Right atrium auricular region (tissue), 2 donors: ENCODE measurements around the gene PDIA6. TPM values are rescaled to one million over a fixed set of nuclear protein-coding genes. Genes with fewer than 3 reads are reported as not detected.
"Not testable (repeated sequence)": the region's sequence is repeated elsewhere in the genome, so short reads cannot be mapped to it uniquely, and the experiment has no call there.

Experiments
- DNase-seq: peaks from one replicate; pipeline ENCODE4 v3.0.0-alpha.2; 2019; ENCODE audit warnings: low spot score
- H3K27ac ChIP-seq, 2 donors: fragments of 200-600 bp; sonication (generic); 1 replicate in 1 of 2; 2 replicates in 1 of 2; pipeline ENCODE4 v1.5.1; 2016 to 2019
- H3K27me3 ChIP-seq, 2 donors: fragments of 200-600 bp; sonication (generic); one replicate each; pipeline versions ENCODE4 v1.5.1 to v1.6.0; 2017 to 2019
- H3K36me3 ChIP-seq: fragments of 200-600 bp; sonication (generic); one replicate; pipeline ENCODE4 v1.5.1; 2016
- H3K4me1 ChIP-seq, 2 donors: fragments of 200-600 bp; sonication (generic); one replicate each; pipeline versions ENCODE4 v1.5.1 to v1.6.0; 2017 to 2019
- H3K4me3 ChIP-seq, 2 donors: fragments of 200-600 bp; sonication (generic); 1 replicate in 1 of 2; 2 replicates in 1 of 2; pipeline ENCODE4 v1.5.1; 2017 to 2019; ENCODE audit warnings: mild to moderate bottlenecking in 1 of 2, moderate library complexity in 1 of 2
- H3K9me3 ChIP-seq, 2 donors: fragments of 200-600 bp; sonication (generic); one replicate each; pipeline ENCODE4 v1.5.1; 2019
- CTCF ChIP-seq, 2 donors: fragments of 200-600 bp; sonication (generic); IDR thresholded peaks; one replicate each; pipeline ENCODE4 v1.5.1; 2019; ENCODE audit warnings: antibody characterized with exemption in 2 of 2
- total RNA-seq, 2 donors: library from RNA; depleted of rRNA; stranded (reverse); fragments of >200 nt; gene quantifications; one replicate each; pipeline ENCODE4 v1.1.0, GENCODE V29; 2016

Gene PDIA6
- total RNA-seq, 2 donors from 2014 or later = 89.0 to 94.4 TPM

GRCh38 chr2:10786240-10786982 lies 26.2 kb downstream of the PDIA6 start:
- H3K9me3 ChIP-seq = no peaks in the 10 kb centered on the region
- no peaks in the 10 kb centered on the region for H3K4me1 ChIP-seq
- H3K27me3 ChIP-seq = no peaks in the 10 kb centered on the region
- peaks cover 99% of the 10 kb centered on the region for H3K36me3 ChIP-seq
- no peak for TF ChIP-seq CTCF (IDR thresholded peaks at IDR 0.05)
- no peak overlapping the region for H3K27ac ChIP-seq
- DNase-seq = no peak
- no peak overlapping the region for H3K4me3 ChIP-seq

GRCh38 chr2:10785260-10785659 lies 27.3 kb downstream of the PDIA6 start:
- H3K4me1 ChIP-seq = no peaks in the 10 kb centered on the region
- H3K36me3 ChIP-seq = peaks cover 99% of the 10 kb centered on the region
- TF ChIP-seq CTCF (IDR thresholded peaks at IDR 0.05) = no peak
- no peaks in the 10 kb centered on the region for H3K9me3 ChIP-seq
- H3K27ac ChIP-seq = no peak overlapping the region
- DNase-seq = no peak
- no peak overlapping the region for H3K4me3 ChIP-seq
- no peaks in the 10 kb centered on the region for H3K27me3 ChIP-seq

GRCh38 chr2:10784719-10785118 lies 27.9 kb downstream of the PDIA6 start:
- no peaks in the 10 kb centered on the region for H3K9me3 ChIP-seq
- H3K4me1 ChIP-seq = no peaks in the 10 kb centered on the region
- no peak for TF ChIP-seq CTCF (IDR thresholded peaks at IDR 0.05)
- DNase-seq = no peak
- no peak overlapping the region for H3K27ac ChIP-seq
- H3K36me3 ChIP-seq = peaks cover 99% of the 10 kb centered on the region
- H3K27me3 ChIP-seq = no peaks in the 10 kb centered on the region
- no peak overlapping the region for H3K4me3 ChIP-seq

GRCh38 chr2:10783421-10783820 lies 29.2 kb downstream of the PDIA6 start:
- Histone ChIP-seq H3K27ac (no peak overlapping the region), H3K4me3 (no peak overlapping the region), H3K9me3 (no peaks in the 10 kb centered on the region), H3K4me1 (no peaks in the 10 kb centered on the region), H3K36me3 (peaks cover 91% of the 10 kb centered on the region), H3K27me3 (no peaks in the 10 kb centered on the region)
- DNase-seq = no peak
- no peak for TF ChIP-seq CTCF (IDR thresholded peaks at IDR 0.05)

- Histone ChIP-seq H3K27me3 (no peaks in the 10 kb centered on the region), H3K4me3 (no peak overlapping the region), H3K27ac (no peak overlapping the region), H3K4me1 (no peaks in the 10 kb centered on the region), H3K9me3 (no peaks in the 10 kb centered on the region), H3K36me3 (peaks cover 79% of the 10 kb centered on the region)
- no peak for TF ChIP-seq CTCF (IDR thresholded peaks at IDR 0.05)
- no peak for DNase-seq
Observed at GRCh38 chr2:10781746-10782145, 30.8 kb downstream of the PDIA6 start.

GRCh38 chr2:10780821-10781220 lies 31.8 kb downstream of the PDIA6 start:
- not testable (repeated sequence) for H3K4me3 ChIP-seq, H3K4me1 ChIP-seq, DNase-seq, H3K27ac ChIP-seq, H3K27me3 ChIP-seq, H3K9me3 ChIP-seq
- H3K36me3 ChIP-seq = peaks cover 70% of the 10 kb centered on the region
